ENCODE data around the gene PAFAH2.
"Not testable (repeated sequence)": the region's sequence is repeated elsewhere in the genome, so short reads cannot be mapped to it uniquely, and the experiment has no call there.

PAFAH2 gene

GRCh38 chr1:26009796-26010447, 12.1 kb upstream of the PAFAH2 start:
- DNase-seq: no peak

DNA sequence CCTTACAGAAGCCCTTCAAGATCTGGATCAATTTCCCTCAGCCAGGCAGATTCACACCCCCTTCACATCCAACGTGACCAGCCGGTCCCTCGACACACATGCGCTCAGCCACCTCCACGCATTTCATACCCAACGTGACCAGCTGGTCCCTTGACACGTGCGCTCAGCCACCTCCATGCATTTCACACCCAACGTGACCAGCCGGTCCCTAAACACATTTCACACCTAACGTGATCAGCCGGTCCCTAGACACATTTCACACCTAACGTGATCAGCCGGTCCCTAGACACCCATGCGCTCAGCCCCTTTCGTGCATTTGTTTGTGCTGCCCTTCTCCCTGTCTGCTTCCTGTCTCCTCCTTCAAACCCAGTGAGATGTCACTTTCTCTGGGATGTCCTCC, 8.8 kb upstream of the PAFAH2 start:
- DNase-seq: no peak

DNA sequence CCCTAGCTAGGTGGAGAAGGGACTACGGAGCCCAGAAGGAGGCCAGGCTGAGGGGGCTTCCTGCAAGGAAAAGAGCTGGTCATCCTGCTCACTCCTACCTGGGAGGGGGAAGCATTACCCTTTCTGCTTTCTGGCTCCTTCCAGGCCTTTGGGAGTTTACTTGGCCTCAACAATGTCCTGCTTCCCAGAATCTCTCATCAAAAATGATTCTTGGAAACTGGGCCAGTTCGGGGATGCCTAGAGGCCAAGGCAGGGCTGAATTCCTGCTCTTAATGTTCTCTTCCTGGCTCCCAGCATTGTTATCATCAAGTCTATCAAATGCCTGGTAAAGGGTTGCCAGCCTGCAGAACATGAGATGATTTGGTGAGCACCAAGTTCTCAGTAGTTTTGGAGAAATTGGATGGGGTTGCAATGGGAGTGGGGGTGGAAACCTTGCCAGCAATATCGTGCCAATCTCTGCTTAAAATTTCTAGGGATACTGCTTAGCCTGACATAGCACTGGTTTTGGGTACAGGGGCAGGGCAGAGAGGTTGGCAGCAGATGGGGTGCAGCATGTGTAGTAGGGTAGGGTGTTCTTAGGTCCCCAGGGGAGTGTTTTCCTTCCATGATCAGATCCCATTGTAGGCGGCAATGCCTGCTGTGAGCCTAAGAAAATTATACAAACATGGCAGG, 7.7 kb upstream of the PAFAH2 start:
- no peak for DNase-seq

- no peak for DNase-seq
These were observed 5.9 kb upstream of the PAFAH2 start for GRCh38 chr1:26003756-26004155.

- DNase-seq: no peak
These were observed 5.4 kb upstream of the PAFAH2 start for GRCh38 chr1:26003262-26003661.

DNA sequence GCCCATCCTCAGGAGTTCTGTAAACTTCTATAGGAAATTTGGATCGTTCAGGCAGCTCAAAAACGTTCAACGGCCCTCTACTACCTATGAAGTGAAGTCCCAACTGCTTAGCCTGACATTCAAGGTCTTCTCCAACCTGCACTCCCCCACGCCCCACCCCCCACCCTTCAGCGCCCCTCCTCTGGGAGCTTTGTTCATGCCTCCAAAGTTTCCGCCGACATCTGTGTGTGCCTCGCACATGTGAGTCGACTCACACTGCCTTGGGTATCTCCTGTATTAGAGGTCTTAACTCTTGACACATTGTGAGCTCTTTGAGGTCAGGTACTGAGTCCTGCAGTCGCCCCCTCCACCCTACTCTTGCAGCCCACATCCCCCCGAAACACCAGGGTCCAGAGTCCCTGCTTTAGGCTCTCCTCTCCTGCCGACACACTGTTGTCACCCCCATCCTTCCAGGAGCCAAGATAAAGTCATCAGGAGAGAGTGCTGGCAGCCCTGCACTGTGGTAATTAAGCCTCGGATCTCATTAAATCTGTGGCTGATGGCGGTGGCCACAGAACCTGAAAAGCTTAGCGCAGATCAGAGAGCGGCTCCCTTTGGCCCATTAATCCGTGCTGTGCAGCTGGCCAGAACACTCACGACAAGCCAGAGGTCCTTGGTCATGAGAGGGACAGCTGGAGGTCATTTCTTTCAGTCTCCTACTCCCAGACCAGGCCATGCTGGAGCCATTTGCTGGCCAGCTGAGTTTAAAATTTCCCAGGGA, 1.4 kb upstream of the PAFAH2 start:
- DNase-seq: no peak

DNA sequence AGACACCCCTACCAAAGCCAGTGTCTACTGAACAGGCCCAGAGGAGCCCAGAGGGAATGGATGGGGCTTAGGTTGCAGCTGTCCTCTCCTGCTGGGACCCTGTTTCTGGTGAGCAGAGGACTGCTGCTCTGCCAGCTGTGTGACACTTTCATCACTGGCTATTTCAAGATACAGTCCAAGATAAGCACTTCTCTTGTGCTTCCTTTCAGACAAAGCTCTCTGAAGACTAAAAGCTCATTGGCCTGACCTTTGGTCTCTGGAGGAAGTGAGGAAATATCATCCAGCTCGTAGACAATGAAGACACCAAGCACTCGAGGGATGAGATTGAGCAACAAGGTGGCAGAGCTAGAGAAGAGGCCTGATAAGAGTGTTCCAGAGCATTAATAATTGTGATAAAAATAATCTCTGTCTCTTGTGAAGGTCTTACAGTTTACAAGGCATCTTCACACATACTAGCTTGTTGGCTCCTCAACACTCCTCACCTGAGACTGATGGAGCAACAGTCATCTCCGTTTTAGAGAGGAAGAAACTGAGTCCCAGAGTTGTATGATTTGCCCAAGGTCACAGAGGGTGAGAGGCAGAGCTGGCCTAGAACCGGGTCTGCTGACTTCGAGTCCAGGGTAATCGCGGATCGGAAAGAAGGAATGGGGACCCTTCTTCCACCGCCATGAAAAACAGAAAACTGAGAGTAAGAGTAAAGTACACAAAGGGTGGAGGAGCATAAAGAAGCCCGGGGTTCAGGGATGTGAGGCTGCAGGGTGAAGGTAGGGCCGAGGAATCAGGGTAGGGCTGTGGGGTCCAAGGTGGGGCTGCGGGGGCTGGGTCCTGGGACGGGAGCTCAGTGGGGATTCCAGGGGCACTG, 666 bp downstream of the PAFAH2 start:
- DNase-seq: no peak

DNA sequence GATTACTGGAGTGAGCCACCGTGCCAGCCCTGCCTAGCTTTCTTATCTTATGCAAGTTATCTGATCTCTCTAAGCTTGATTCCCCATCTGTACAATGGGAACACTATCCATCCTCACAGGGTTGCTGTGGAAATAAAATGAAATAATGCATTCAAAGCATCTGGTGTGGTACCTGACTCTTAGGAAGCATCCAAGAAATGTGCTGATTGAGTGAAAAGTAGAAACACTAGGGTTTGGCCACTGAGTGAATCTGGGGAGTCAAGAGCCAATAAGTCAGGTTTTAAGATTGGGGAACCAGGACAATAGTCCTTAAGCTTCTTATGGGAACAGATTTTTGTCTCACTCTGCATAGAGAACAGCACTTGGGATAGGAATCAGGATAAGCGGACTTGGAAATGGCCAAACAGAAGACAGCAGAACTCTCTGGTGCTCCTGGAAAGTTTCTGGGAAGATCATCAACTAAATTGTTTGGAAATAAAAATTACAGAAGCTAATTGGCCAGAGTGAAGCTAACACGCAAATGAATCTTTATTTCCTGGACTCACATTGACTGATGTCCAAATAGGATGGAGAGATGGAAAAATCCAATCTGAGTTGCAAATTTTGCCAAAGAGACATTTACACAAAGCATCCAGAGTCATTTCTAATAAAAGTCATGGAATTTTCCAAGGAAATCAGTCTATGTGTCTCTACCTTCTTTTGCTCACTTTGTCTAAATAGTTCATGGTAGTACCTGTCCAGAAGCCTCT, 3.3 kb downstream of the PAFAH2 start:
- no peak for DNase-seq

DNA sequence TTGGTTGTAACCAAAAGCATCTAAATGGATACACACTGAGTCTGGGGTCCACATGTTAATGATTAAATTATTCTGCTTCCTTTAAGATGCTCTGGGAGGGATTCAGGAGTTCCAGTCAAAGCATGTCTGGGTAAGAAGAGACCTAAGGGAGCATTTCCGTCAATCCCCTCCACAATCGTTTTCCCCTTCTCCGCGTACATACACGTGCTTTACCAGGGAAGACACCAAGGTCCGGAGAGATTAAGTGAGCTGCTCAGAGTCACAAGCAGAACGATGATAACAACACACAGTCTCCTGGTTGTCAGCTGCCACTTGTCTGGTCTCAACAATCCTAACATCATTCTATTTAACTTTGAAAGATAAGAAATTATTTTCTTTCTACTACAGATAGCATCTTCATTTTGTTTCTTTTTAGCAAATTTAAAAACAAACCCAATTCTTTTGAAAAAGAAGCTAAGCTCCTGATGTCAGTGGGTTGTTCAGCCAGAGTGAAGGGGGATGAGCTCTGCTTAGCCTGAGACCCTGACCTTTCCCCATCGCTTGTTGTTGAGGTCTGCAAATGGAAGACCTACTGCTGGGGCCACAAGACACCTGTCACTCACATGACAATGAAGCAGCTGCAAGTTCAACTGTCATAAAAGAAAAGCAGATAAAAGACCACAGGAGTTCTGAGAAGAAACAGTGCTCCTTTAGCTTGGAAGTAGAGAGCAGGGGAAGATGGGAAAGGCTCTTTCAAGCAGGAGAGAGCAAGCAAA, 4.5 kb downstream of the PAFAH2 start:
- no peak for DNase-seq

GRCh38 chr1:25992689-25993171, 5.1 kb downstream of the PAFAH2 start:
- no peak for DNase-seq

- no peak for DNase-seq
These were observed 5.8 kb downstream of the PAFAH2 start for GRCh38 chr1:25991937-25992688.

DNA sequence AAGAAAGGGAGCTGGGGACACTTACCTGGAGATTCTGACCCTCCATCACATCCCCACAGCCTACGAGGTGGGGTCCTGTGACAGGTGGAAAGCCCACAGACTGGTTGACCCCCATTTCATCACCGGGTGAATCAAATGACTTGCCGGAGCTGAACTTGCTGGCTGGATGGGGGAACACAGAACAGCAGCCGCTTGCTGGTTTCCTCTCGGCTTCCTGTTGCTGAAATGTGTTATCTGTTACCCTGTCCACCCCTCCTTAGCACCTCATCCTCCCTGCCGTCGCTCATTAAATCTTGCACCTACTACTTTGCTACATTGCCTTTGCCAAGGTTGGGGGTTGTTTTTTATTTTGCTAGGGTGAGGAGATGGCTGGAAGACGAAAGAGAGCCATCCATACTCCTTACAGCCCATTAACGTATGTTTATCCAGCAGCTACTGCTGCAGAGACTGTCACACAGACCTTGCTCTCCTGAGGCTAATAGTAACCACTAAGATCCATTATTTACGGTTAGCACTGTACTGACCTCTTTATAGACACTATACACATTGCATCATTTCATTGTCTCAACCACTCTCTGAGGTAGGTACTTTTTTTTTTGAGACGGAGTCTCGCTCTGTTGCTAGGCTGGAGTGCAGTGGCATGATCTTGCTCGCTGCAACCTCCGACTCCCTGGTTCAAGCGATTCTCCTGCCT, 7.0 kb downstream of the PAFAH2 start:
- no peak for DNase-seq

DNA sequence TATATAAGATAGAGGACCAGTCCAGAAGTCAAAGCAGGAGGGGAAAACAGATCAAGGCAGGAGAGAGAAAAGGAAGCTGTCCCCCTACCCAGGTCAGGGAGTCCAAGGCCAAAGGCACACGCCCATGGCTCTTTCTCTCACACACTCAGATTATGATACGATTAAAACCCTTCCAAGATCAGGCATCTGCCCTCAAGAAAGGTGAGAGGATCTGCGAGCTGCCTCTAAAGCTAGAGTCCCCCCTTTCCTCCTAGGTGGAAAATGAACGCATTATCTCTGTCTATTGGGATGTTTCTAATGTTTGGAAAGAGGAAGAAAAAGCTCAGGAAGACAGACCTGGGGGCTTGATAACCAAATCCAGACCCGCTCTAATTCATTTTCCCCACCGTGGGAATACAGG, 7.6 kb downstream of the PAFAH2 start:
- DNase-seq: no peak

GRCh38 chr1:25989440-25990234, 8.2 kb downstream of the PAFAH2 start:
- DNase-seq: no peak

GRCh38 chr1:25987951-25988350, 9.9 kb downstream of the PAFAH2 start:
- no peak for DNase-seq

DNA sequence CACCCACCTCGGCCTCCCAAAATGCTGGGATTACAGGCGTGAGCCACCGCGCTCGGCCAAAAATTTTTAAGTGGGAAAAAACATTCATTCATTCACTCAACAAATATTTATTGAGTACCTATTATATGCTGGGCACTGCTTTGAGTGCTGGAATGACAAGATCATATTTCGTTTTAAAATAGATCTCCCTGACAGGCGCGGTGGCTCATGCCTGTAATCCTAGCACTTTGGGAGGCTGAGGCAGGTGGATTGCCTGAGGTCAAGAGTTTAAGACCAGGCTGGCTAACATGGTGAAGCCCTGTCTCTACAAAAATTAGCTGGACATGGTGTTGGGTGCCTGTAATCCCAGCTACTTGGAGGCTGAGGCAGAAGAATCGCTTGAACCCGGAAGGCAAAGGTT, 11.1 kb downstream of the PAFAH2 start:
- DNase-seq: not testable (repeated sequence)

DNA sequence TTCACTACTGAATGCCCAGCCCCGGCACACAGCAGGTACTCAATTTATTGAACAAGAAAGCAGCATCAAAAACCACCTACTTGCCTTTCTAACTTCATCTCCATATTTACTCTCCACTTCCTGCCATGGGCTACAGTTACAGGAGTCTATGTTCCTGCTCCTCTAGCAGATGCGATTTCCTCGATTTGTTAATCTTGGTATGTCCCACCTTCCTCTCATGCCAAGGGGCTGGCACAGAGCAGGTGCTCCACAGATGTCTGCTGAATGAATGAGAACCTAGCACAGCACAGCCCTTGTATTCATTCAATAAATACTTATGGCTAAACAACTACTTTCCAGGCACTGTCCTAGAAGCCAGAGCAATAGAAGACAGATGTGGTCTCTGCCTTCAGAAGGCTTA, 12.2 kb downstream of the PAFAH2 start:
- no peak for DNase-seq

DNA sequence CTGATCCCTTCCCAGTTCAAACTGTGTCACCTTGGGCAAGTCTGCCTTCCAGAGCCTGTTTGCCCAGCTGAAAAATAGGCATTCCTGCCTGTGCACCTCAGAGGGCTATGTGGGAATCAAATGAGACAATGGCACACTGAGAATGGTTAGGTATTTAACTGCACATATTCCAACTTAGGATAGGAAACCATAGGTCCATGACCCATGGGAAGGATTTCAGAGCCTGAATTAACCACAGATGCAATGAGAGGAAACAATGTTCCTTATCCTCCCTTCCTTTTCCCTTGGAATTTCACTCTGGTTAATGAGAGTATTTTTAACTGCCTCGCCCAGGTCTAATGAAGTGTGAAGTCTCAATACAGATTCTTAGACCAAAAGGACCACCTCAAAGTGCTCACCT, 12.7 kb downstream of the PAFAH2 start:
- no peak for DNase-seq

DNA sequence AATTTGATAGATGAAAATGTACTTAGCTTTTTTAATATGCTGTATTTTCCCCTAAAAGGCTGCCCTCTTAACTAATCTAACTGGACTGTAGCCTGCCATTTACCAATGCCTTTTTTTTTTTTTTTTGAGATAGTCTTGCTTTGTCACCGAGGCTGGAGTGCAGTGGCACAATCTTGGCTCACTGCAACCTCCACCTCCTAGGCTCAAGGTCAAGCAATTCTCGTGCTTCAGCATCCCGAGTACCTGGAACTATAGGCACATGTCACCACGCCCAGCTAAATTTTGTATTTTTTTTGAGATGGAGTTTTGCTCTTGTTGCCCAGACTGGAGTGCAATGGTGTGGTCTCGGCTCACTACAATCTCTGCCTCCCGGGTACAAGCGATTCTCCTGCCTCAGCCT, 18.7 kb downstream of the PAFAH2 start:
- DNase-seq: no peak

Measured in NCI-H2107 (cell line).